Skin epidermis (tissue), 12 donors: ENCODE data around the gene MPPED1.
A peak's percentile ranks its signal among the peaks of the same experiment; 100 is the strongest.

Experiments
- H3K27ac ChIP-seq, 21 experiments: fragments of 200-600 bp; sonication (generic) in 11 of 21; one replicate each; pipeline ENCODE4 v1.5.0; 2020; ENCODE audit warnings: mild to moderate bottlenecking in 3 of 21, inconsistent platforms in 2 of 21, moderate library complexity in 2 of 21
- H3K4me3 ChIP-seq, 7 experiments: fragments of 200-600 bp; sonication (generic) in 2 of 7; one replicate each; pipeline ENCODE4 v1.5.0; 2020; ENCODE audit warnings: inconsistent platforms in 2 of 7, mild to moderate bottlenecking in 2 of 7, moderate library complexity in 1 of 7

MPPED1 gene, protein sequence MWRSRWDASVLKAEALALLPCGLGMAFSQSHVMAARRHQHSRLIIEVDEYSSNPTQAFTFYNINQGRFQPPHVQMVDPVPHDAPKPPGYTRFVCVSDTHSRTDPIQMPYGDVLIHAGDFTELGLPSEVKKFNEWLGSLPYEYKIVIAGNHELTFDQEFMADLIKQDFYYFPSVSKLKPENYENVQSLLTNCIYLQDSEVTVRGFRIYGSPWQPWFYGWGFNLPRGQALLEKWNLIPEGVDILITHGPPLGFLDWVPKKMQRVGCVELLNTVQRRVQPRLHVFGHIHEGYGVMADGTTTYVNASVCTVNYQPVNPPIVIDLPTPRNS

DNA sequence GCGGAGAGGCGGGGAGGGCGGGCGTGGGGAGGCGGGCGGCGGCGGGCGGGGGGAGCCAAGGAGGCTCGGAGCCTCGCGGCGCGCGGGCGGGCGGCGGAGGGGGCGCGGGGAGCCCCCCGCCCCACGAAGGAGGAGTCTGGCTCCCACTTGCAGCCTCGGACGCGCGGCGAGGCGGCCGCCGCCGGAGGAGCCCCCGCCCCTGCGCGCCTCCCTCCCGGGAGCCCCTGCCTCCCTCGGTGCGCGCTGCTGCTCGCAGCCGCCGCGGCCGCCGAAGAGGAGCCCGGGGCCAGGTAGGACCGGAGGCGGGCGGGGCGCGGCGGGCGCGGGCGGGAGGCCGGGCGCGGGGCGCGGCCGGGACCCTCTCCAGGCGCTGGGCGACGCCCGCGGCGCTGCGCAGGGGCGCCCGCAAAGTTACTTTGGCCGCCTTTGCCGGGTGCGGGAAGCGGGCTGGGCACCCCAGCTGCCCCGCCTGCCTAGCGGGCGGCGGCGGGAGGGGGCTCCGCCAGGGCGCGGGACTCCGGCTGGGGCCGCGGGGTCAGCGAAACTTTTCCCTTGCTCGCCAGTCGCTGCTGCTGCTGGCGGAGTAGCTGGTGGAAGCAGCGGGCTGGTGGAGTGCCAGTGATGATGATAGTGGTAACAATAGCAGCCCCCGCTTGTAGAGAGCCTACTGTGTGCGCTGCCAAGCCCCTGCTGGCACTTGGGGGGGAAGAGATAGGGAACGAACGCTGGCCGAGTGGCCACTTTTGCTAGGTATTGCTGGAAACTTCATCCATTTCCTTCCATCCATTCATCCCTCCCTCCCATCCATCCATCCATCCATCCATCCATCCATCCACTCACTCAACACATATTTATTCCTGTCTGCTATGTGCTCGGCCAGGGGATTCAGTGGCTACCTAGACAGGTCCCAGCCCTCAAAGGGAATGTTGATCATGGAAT, at the start of gene MPPED1:
Gene MPPED1 (plus strand): TSS at position 146 of the 939 bp plus-strand sequence. CDS start 12,972 bp downstream, outside the sequence.
- H3K27ac ChIP-seq: no peak within 1 kb of the TSS
- H3K4me3 ChIP-seq: peak within 1 kb of the TSS in 2 of 7 experiments; percentile 15 to 25

DNA sequence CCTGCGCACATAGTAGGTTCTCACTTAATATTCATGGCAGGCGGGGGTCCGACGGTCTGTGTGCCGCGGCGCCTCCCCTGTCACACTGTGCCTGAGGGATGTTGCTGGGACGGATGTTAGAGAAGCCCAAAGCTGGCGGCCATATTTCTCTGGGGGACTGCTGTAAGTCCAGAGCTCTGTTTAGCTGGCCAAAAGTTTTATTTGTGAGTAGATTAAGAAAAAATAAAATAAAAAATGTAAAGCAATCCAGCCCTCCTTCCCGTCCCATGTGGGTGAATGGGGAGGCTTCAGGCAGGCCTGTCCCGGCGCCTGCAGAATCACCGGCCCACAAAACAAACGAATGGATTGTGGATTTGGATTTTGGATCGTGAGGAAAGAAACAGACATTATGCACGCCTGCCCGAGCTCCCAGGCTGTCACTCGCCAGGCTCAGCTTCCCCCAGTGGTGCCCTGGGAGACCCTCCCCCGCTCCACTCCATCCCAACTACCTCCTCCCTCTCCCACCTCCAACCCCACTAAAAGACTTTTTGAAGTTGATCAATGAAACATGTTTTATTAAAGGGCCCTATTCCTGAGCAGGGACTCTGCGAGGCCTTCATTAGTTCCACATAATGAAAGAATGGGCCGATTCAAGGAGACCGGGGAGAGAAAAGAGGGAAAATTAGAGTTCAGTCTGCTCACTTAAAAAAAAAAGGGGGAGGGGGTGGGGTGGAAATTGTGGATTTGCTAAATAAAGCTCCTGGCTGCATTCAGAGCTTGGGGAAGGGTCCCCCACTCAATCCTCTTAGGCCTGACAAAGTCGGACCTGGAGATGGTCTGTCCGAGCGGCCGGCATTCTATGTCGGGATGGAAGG, 48.3 kb upstream of the MPPED1 start:
- Histone ChIP-seq H3K4me3 (no peak overlapping the region), H3K27ac (no peak overlapping the region)

DNA sequence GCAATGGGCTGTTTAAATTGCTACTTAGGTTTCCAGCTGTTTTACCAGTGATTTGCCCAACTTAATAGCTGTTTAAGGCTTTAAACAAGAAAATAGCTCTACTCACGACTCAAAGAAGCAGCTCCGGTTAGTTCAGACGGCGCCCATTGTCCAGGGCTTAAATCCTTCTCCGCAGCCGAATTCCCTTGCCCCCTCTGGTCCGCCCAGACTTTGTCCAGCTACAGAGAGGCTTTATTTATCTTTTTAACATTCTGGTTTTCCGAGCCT, 47.7 kb upstream of the MPPED1 start:
- H3K4me3 ChIP-seq: no peak overlapping the region
- no peak overlapping the region for H3K27ac ChIP-seq

DNA sequence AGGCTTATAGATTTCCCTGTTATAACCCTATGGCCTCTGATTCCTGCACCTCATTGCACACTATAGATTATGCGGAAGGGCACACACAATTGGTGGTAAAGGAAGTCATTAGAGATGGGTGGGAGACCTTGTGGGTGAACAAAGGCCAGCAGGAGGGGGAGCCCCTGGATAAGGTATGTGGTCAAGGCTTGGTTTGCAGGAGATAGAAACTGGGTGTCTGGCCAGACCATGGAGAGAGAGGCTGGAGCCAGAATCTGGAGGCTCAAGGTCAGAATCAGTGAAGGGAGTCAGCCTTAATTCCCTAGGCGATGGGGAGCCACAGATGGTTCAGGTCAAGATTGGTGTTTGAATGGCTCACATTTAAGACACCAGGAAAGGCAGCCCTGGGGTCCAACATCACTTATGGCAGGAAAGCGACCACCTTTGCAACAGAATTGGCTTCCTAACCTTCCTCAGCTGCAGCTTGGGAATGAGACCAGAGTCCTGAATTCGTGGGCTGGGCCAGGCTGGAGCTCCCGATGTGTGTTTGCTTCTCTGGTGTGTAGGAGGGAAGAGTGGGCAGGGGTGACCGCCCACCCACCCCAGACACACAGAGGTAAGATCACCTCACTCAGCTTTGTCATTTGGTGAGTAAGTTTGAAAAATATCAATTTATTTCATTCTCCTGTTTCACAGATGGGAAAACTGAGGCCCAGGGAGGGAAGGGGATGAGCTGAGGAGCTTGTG, 45.9 kb upstream of the MPPED1 start:
- Histone ChIP-seq H3K27ac (no peak overlapping the region), H3K4me3 (no peak overlapping the region)

DNA sequence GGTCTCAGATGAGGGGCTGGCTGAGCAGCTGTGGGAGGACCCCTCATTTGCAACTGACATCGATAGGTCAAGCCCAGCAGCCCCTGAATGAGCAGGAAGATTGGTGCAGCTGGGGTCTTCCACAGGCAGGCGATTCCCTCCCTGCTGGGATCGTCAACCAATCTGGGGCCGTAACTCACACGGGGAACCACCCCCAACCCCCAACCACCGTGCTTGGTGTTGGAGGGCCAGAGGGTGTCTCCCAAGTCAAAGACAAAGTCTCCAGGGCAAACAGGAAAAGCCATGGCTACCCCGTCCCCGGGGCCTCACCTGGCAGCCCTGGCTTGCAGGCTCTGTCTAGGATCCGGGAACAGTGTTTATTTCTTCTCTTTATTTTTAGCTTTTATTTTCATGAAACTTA, 41.8 kb upstream of the MPPED1 start:
- H3K27ac ChIP-seq: no peak overlapping the region
- no peak overlapping the region for H3K4me3 ChIP-seq

DNA sequence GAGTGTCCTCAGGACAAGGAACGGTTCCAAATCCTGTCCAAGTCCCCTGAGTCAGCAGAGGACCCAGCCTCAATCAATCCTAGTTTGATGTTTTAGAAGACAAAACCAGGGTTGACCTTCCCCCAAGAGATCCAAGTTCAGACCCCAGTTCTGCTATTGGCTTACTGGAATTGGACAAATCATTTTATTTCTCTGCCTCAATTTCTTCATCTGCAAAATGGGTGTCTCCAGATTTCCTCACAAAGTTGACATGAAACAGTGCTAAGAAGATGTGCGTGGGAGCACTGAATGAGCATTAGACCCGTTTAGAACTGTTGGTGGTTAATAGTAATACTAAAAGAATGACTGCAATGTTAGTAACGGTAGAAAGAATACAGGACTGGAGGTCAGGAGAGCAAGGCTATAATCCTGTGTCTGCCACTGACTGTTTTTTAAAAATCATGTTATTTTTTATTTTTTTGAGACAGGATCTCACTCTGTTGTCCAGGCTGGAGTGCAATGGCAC, 35.8 kb upstream of the MPPED1 start:
- H3K27ac ChIP-seq: no peak overlapping the region
- no peak overlapping the region for H3K4me3 ChIP-seq

DNA sequence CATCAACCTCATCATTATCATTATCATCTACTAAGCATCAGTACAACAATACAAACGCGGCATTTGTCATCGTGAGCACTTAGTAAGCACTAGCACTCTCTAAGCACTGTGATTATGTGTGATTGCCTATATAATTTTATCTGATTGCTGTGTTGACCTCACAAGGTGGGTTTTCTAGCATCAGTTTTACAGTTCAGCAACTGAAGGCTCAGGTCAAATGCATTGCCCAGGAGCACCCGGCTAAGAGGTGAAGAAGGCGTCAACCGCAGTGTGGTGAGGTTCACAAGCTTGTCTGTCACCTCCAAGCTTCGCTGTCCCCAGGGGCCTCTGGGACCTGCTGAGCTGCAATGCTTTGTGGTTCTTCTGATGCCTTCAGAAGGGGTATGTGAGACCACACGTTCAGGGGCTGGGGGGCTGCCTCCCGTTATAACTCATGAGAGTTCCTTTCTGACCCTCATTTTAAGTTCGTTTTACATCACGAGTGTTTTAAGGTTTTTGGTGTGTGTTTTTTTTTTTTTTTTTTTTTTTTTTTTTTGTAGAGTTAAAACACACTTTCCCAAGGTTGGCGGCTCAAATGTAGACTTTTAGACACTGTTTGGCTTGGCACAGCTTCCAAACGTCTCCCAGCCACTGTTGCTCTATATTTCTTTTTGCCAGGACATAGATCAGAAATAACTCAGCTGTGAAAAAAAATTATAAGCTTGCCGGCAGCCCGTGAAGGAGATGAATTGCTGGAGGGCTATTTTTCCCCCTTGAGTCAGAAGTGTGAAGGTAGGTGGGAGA, 34.9 kb upstream of the MPPED1 start:
- Histone ChIP-seq H3K4me3 (no peak overlapping the region), H3K27ac (no peak overlapping the region)

DNA sequence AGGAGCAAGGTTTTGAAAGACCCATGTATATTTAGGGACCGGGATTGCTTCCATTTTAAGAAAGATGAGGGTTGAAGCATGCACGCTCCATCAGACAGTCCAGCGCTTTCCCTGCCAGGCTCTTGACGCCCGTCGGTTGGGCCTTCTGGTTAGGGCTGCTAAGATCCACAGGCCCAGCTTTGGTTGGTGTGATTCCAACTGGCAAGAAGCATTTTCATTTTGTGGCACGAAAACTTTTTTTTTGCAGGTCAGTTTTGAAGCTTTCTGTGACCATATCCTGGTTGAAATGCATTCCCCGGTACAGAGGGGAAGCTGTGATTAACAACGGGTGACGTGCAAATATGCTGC, 34.3 kb upstream of the MPPED1 start:
- Histone ChIP-seq H3K27ac (no peak overlapping the region), H3K4me3 (no peak overlapping the region)

DNA sequence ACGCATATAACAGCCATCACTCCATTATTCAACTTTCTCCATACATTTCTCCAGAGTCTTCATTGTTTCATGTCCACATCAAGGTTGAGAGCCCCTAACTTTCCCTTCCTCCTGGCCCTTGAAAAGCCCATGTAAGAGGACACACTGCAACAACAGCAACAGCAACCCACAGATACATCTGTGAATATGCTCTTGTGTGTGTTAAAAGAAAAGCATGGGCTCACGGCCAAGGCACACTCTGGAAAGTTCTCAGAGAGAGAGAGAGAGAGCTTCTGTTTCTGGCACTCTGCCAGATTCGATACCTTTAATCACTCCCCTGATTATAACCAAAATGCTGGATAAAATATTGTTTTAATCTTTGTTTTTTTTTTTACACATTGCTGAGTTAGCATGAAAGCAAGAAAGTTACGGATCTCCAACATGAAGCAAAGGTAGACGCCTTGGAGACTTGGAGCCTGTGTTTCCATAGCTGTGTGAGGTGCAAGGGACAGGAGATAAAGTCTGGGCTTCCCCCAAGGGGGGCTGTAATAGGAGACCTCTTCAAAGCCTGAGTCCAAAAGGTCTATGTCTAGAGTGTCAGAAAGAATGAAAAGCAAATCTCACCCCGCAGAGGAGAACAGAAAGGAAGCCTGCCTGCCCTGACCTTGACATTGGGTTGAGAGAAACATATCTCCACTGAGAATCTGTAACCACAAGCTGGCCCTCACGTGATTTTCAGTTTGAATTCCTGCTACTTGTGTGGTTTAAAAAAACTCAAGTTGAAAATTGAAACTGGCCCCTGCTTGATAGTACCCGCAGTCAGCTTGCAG, 33.7 kb upstream of the MPPED1 start:
- no peak overlapping the region for H3K27ac ChIP-seq
- H3K4me3 ChIP-seq: no peak overlapping the region

DNA sequence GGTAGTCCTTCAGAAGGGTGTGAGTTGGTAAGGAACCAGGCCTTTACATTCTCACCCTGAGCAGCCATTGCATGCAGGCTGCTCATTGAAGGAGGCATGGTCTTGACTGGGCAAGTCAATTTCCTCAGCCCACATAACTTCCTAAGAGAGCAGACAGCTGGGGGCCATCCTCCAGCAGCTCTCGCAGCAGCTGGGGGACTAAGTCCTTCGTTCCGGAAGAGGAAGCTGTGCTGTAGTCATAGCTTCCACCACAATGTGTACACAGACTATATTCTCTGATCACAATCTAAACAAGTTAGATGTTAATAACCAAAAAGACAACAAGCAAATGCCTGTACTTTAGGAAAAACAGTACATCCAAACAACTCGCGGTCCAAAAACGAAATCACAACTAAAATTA, 30.1 kb upstream of the MPPED1 start:
- H3K4me3 ChIP-seq: no peak overlapping the region

DNA sequence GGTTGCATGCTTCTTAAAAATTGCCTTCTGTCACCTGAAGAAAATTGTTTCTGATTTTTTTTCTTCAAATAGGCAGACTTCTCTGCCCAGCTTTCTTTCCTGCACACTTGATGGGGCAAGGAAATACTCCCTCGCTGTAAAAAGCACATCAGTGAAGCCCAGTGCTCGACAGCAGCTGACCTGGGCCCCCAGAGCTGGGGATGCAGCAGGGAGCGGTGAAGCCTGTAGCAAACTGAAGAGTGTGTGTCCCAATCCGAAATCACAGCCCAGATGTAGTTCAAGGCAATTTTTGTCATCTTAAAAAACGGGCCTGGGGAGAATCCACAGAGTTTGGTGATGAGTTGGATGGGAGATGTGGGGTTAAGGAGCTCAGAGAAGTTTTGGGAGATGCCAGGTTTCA, 27.0 kb upstream of the MPPED1 start:
- H3K4me3 ChIP-seq: no peak overlapping the region

More for the DNA sequence above, 30.1 kb upstream of the MPPED1 start:
- H3K27ac ChIP-seq: no peak overlapping the region

DNA sequence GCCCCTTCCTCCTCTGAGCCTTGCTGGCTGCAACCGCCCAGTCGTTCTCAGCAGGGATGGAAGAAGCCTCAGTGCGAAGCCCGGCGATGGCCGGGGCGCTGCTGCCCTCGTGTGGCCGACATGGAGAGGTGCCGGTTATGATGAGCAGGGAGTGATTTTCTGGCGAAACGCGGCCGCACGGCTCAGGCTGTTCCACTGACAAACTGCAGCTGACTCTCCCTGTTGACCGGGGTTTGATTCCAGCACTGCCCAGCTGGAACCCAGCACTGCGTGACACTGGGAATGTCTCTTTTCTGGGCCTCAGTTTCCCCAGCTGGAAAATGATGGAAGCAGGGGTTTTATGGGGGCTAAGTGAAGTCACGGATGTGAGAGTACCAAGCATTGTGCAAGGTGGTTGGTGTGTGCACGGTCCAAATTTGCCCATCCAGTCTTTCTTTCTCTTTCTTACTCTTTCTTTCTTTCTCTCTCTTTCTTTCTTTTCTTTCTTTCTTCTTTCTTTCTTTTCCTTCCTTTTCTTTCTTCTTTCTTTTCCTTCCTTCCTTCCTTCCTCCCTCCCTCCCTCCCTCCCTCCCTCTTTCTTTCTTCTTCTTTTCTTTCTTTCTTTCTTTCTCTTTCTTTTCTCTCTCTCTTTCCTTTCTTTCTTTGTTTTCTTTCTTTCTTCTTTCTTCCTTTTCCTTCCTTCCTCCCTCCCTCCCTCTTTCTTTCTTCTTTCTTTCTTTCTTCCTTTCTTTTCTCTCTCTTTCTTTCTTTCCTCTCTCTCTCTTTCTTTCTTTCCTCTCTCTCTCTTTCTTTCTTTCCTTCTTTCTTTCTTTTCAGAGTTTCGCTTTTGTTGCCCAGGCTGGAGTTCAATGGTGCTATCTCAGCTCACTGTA, 25.8 kb upstream of the MPPED1 start:
- H3K27ac ChIP-seq: no peak overlapping the region
- no peak overlapping the region for H3K4me3 ChIP-seq

More for the DNA sequence above, 27.0 kb upstream of the MPPED1 start:
- no peak overlapping the region for H3K27ac ChIP-seq

DNA sequence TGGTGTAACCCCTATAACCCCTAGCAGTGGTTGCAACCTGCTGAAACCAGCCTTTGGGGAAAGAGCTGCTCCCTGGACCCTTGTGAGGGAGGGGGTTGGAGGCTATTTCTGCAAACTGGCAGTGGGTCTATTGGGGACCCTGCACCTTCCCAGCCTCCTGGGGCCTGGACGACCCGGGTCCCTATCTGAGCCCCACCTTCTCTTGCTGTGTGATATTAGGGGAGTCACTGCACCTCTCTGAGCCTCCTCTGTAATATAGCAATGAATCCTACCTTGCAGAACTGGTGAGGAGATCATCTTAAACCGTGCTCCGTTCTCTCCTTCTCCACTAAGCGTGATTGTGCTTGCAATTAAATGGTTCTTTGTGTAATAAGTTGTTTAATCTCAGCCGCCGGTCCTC, 24.0 kb upstream of the MPPED1 start:
- no peak overlapping the region for H3K4me3 ChIP-seq

DNA sequence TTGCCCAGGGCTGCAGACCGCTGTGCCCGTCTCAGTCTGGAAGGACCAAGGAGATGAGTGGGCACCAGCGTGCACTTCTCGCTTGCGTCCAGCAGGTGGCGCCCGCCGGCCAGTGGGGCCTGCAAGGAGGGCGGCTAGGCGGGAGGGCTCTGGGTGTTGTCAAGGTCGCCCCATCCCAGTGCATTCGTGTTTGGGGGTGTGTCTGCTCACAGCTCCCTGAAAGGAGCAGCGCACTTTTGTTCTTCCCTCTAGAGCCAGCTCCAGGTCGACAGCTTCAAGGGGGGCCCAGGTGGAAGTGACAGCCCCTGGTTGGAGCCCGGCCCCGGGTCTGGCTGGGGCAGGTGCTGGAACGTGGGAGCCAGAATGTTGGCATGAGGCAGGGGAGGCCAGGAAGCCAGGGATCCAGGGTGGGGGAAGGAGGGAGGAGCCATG, 23.4 kb upstream of the MPPED1 start:
- no peak overlapping the region for H3K27ac ChIP-seq

More for the DNA sequence above, 24.0 kb upstream of the MPPED1 start:
- no peak overlapping the region for H3K27ac ChIP-seq

DNA sequence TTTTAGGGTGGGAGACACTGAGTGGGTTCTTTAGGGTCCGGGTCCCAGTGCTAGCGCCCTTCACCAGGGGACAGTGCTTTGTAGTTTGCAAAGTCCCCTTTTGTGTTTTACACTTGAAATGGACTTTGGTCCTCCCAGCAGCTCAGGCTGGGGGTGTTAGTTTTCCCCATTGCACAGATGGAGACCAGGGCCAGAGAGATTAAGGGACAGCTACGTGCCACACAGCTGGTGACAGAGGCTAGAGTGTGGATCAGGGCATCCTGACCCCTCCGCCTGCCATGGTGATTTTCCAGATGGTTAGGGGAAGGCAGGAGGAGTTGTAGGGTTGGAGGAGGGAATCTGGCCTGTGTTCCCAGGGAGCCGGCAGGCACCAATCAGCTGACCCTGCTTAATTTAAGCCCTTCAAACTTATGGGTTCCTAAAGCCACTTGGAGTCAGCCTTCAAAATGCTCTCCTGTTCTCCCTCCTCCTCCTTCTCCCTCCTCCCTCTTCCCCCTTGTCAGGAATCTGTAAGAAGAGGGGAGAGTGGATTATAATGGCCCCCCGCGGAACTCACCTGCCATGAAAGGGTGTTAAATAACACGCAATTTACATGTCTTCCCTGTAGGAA, 22.5 kb upstream of the MPPED1 start:
- Histone ChIP-seq H3K4me3 (no peak overlapping the region), H3K27ac (no peak overlapping the region)

More for the DNA sequence above, 23.4 kb upstream of the MPPED1 start:
- H3K4me3 ChIP-seq: no peak overlapping the region

DNA sequence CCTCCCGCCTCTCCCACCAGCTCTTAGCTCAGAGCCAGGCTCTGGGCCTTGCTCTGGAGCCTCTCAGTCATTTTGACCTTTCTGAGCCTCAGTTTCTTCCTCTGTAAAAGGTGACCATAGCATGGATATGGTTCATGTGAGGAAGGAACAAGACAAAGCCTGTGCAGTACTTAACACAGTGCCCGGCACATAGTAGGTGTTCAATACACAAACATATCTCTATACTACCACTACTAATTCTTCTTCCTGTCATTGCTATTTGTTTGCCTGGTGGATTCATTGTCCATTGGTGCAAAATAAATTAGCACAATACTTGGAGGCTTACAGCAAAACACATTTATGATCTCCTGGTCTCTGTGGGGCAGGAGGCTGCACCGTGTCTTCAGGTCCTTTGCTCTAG, 21.6 kb upstream of the MPPED1 start:
- H3K4me3 ChIP-seq: no peak overlapping the region

More for the DNA sequence above, 21.6 kb upstream of the MPPED1 start:
- H3K27ac ChIP-seq: no peak overlapping the region
